Endothelial cell (in vitro differentiated cells): ENCODE data around the gene SLC38A9. TPM values are rescaled to one million over a fixed set of nuclear protein-coding genes. Genes with fewer than 3 reads are reported as not detected.

Experiments
- DNase-seq: peaks from one replicate; pipeline ENCODE4 v3.0.0; 2021; ENCODE audit warnings: low spot score
- H3K27ac Mint-ChIP-seq: one replicate; pipeline ENCODE4 v1.8.0; 2021; ENCODE audit warnings: mixed read lengths, inconsistent platforms; ENCODE audit not compliant: unreplicated experiment
- H3K27me3 Mint-ChIP-seq: one replicate; pipeline ENCODE4 v1.8.0; 2021; ENCODE audit warnings: mild to moderate bottlenecking, moderate library complexity, mixed read lengths, inconsistent platforms; ENCODE audit not compliant: unreplicated experiment
- H3K36me3 Mint-ChIP-seq: one replicate; pipeline ENCODE4 v1.8.0; 2021; ENCODE audit warnings: mild to moderate bottlenecking, low read depth, mixed read lengths, inconsistent platforms; ENCODE audit not compliant: unreplicated experiment
- H3K4me1 Mint-ChIP-seq: one replicate; pipeline ENCODE4 v1.8.0; 2021; ENCODE audit warnings: mild to moderate bottlenecking, mixed read lengths, inconsistent platforms; ENCODE audit not compliant: unreplicated experiment
- H3K4me3 Mint-ChIP-seq: one replicate; pipeline ENCODE4 v1.8.0; 2021; ENCODE audit warnings: mild to moderate bottlenecking, mixed read lengths, inconsistent platforms; ENCODE audit not compliant: unreplicated experiment
- H3K9me3 Mint-ChIP-seq: one replicate; pipeline ENCODE4 v1.8.0; 2021; ENCODE audit warnings: mixed read lengths, inconsistent platforms; ENCODE audit not compliant: unreplicated experiment
- total RNA-seq: library from RNA; stranded (reverse); fragmentation: NEBNext Ultra II Directional; extraction: Animal tissue kit (Norgen Biotek cat#: 25700); gene quantifications from one replicate; pipeline ENCODE4 v1.2.1, GENCODE V29; 2021; ENCODE audit not compliant: unreplicated experiment
- TF ChIP-seq, protein P1 (sequence below): fragments of 200-600 bp; sonication (generic); IDR thresholded peaks from one replicate; pipeline ENCODE4 v1.5.0; 2021; ENCODE audit warnings: antibody characterized with exemption; ENCODE audit not compliant: unreplicated experiment

Gene SLC38A9
- total RNA-seq, 1 donor from 2014 or later, result 45.5 TPM

DNA sequence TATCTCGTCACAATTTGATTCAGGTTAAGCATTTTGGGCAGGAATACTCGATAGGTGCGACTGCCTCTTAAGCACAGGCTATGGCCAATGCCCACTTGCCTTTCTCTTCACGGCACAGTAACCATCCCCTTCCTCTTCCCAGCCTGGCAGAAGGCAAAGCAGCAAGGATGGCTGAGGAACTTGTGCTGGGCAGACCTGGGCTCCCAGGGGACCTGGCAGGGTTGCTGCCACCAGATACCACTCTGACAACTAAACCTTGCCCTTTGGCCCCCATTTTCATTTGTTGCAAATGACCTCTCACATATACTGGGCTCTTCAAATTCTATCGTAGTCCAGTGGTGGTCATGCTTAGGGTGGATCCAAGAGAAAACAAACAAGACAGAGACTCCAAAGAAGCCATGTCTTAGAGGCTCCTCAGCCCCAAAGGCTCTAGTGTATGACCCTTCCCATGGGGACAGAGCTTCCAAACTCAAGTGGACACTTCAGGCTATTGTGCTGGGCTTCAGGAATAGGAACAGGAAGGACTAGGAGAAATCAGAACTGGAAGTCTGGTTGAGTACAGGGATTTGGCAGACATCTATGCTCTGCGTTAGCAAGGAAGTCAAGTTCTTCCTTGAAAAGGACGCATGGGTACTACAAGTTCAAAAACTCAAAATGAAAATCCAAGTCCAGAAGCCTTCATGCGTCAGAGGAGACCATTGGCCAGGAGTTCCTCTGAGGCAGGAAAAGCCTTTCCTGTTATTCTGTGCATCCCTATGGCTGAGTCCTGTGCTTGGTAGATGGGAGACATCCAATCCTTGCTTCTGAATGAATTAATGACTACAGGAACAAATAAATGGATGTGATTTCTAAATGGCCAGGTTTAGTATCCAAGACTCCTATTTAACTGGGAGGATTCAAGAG is 112.7 kb downstream of the SLC38A9 start:
- no peaks in the 10 kb centered on the region for H3K9me3 Mint-ChIP-seq
- no peaks in the 10 kb centered on the region for H3K27me3 Mint-ChIP-seq
- peaks cover 33% of the 10 kb centered on the region for H3K4me1 Mint-ChIP-seq
- peak overlapping the region; percentile 90 for H3K27ac Mint-ChIP-seq
- no peak for DNase-seq
- TF ChIP-seq, protein P1, sequence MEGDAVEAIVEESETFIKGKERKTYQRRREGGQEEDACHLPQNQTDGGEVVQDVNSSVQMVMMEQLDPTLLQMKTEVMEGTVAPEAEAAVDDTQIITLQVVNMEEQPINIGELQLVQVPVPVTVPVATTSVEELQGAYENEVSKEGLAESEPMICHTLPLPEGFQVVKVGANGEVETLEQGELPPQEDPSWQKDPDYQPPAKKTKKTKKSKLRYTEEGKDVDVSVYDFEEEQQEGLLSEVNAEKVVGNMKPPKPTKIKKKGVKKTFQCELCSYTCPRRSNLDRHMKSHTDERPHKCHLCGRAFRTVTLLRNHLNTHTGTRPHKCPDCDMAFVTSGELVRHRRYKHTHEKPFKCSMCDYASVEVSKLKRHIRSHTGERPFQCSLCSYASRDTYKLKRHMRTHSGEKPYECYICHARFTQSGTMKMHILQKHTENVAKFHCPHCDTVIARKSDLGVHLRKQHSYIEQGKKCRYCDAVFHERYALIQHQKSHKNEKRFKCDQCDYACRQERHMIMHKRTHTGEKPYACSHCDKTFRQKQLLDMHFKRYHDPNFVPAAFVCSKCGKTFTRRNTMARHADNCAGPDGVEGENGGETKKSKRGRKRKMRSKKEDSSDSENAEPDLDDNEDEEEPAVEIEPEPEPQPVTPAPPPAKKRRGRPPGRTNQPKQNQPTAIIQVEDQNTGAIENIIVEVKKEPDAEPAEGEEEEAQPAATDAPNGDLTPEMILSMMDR, result no peak
- no peak overlapping the region for H3K4me3 Mint-ChIP-seq
- H3K36me3 Mint-ChIP-seq, result no peaks in the 10 kb centered on the region

- H3K4me1 Mint-ChIP-seq, result peaks cover 33% of the 10 kb centered on the region
- no peak overlapping the region for H3K27ac Mint-ChIP-seq
- no peak for DNase-seq
- H3K4me3 Mint-ChIP-seq, result no peak overlapping the region
- TF ChIP-seq, protein P1, result no peak
- H3K36me3 Mint-ChIP-seq, result no peaks in the 10 kb centered on the region
- no peaks in the 10 kb centered on the region for H3K9me3 Mint-ChIP-seq
- H3K27me3 Mint-ChIP-seq, result no peaks in the 10 kb centered on the region
These were observed 114.8 kb downstream of the SLC38A9 start for GRCh38 chr5:55597014-55597981.

DNA sequence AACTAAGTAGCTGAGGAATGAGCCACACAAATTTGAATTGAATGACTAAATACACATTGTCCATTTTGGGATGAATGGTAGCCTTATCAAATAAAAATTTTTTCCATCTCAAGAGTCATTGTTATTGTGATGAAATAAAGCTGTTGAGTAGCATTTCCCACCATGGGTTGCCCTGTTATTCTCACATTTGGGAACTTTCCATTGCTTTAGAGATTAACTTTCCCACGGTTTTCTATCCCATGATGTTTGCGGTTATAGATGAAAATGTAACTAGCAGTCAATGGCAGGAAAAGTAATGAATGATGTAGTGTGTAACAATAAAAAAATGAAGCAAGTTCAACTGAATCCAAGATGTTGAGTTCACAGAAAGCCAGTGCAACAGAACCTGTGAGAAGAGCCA is 117.5 kb downstream of the SLC38A9 start:
- Mint-ChIP-seq H3K27me3 (no peaks in the 10 kb centered on the region), H3K27ac (no peak overlapping the region), H3K4me1 (peaks cover 18% of the 10 kb centered on the region), H3K36me3 (no peaks in the 10 kb centered on the region), H3K4me3 (no peak overlapping the region), H3K9me3 (no peaks in the 10 kb centered on the region)
- TF ChIP-seq, protein P1, result no peak
- no peak for DNase-seq

GRCh38 chr5:55593115-55593472 is 119.0 kb downstream of the SLC38A9 start:
- Mint-ChIP-seq H3K27me3 (no peaks in the 10 kb centered on the region), H3K4me1 (peaks cover 9% of the 10 kb centered on the region), H3K27ac (no peak overlapping the region), H3K9me3 (no peaks in the 10 kb centered on the region), H3K36me3 (no peaks in the 10 kb centered on the region), H3K4me3 (no peak overlapping the region)
- TF ChIP-seq, protein P1, result no peak
- no peak for DNase-seq
